Non-pigmented ciliary epithelial cell (primary cell): ENCODE measurements around the gene CBFA2T3.
"Not testable (repeated sequence)": the region's sequence is repeated elsewhere in the genome, so short reads cannot be mapped to it uniquely, and the experiment has no call there.

Experiments used
- DNase-seq: peaks from one replicate; pipeline ENCODE4 v3.0.0-alpha.2; 2010; ENCODE audit warnings: low read depth

The CBFA2T3 gene

DNA sequence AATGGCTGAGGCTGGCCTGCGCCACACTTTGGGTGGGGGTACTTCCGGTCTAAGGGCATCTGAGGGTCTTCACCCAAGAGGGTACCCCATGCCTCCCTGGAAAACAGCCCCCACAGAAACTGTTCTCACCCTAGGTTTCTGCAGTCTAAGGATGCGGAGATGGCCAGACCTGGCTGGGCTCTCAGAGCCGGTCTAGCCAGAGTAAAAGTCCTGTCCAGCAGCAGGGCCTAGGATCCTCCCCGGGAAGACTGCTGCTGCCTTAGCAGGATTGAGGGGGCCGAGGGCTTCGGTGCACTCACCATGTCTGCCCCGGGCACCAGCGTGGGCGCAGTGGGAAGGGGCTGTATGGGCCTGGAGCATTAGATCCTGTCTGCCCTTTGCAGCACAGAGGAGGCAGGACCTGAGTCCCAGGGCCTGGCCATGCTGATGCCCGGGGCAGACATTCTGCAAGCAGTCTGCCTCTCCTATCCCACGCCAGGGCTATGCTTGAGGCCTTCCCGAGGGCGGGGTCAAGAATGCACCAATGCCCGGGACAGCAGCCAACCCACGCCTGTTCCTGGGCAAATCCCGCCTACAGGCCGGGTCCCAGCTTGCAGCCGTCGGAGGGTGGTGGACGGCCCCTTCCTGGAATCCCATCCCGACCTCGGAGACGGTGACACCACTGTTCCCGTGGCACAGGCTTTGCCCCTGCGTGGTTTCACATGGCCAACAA lies 54.7 kb downstream of the CBFA2T3 start:
- no peak for DNase-seq

DNA sequence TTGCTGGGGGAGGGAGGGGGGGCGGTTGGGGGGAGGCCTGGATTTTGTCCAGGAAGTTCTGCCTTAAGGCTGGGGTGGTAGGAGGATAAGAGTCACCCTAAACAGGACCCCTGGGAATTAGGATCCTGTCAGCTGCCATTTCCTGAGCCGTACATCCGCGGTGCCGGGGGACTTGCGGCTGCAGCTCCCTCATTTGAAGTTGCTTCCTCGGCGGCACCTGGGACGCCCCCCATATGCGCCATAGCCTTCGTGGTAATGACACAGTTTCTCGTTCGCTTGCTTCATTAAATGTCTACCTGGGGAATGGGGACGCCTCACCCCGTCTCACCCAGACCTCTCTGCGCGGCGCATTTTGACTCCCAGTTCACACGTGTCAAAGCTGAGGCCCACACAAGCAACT lies 55.4 kb downstream of the CBFA2T3 start:
- no peak for DNase-seq

DNA sequence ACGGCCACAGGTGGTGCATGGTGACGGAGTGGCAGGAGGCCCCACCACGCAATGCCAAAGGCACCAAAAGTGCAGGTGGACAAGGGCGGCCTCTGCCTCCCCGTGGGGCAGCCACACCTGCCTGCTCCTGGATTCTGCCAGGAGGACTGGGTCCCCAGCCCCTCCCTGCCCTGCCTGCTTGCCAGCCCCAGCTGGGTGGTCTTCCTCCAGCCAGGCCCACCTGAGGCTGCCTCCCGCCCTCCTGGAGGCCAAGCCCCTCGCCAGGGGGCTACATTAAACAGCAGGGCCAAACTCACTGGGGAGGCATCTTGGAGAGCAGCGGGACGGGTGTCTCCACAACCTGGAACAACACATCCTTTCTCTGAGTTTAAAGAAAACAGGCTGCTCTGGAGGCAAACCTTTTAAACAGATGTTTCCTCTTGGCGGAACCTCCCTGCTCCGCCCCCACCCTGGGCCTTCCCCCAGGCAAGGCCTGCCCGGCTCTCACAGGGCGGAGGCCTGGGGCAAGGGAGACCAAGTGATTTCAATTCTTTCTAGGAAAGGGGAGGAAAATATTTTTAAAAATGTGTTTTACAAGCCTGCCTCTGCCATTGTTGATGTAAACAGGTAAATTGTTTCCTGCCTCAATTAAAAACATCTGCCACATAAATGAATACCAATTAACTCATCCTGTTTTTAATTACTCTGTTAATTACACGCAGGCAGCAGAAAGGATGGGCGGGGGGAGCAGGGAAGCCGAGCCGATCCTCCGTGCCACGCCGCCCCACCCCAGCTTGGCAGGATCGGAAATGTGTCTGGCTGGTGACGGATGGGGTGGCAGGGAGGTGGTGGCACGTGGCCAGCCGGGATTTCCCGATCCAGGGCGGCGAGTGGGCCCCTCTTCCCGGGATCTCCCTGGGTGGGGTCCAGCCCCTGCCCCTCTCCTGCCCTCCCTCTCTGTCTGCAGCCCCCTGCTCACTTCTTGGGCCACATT lies 56.1 kb downstream of the CBFA2T3 start:
- no peak for DNase-seq

DNA sequence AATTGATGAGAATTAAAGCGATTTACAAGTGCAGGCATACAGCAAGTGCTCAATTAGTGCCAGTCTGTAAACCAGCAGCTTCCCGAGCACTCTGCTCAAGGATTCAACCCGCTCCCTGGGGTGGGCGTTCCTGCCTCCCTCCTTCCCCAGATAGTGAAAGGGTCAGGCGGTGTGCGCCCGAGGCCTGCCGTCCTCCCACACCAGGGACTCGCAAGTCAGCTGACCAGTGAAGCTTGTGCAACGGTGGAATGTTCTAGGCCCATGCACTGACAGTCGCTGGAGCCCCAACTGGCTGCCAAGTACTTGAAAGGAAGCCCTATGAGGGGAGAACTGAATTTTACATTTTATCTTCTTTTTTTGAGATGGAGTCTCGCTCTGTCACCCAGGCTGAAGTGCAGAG lies 57.1 kb downstream of the CBFA2T3 start:
- no peak for DNase-seq

DNA sequence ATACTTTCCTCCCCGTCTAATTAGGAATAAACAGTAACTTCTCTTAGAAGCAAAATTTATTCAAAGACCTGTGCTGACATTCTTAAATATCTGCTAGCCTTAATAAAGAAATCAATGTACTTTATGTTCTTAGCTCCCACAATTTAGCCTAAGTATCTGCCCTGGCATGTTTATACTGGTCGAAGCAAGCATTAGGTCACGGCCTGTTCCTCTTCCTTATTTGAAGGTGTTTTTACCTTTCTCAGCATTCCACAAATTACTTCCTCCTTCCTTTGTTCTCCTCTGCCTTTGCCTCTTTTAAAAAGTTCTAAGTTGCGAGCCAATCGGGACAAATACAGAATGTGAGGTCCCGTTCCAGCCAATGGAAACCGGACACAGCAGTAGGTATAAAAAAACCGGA lies 58.1 kb downstream of the CBFA2T3 start:
- DNase-seq, result not testable (repeated sequence)

DNA sequence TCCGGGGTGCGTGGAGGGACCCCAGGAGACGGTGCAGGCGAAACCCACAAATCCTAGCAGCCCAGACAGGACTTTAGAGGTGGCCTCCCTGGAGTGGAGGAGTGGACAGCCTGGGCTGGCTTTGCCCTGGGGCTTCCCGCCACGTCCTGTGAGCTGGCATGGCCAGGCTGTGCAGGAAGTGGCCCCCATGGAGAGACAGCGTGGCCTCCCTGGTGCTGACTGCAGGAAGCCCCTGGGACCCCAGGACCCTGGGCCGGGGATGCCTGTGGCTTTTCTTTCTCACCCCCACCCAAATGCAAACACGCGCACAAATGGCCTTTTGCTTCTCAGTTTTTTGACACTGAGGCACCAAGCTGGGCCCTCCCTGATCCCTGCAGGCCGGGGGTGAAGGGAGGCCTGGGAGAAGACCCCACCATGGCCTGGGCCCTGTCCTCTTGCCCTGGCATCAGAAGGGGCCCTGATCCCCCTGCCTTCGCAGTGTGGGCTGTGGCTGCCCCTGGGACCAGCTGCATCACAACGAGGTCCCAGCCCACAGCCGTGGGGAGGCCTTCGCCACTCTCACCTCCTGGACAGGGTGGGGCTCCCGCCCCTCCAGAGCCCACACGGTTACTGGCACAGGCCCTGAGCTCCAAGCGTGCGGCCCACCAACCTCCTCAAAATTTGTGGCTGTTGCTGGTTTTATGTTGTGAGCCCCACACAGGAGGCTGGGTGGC lies 58.9 kb downstream of the CBFA2T3 start:
- no peak for DNase-seq

DNA sequence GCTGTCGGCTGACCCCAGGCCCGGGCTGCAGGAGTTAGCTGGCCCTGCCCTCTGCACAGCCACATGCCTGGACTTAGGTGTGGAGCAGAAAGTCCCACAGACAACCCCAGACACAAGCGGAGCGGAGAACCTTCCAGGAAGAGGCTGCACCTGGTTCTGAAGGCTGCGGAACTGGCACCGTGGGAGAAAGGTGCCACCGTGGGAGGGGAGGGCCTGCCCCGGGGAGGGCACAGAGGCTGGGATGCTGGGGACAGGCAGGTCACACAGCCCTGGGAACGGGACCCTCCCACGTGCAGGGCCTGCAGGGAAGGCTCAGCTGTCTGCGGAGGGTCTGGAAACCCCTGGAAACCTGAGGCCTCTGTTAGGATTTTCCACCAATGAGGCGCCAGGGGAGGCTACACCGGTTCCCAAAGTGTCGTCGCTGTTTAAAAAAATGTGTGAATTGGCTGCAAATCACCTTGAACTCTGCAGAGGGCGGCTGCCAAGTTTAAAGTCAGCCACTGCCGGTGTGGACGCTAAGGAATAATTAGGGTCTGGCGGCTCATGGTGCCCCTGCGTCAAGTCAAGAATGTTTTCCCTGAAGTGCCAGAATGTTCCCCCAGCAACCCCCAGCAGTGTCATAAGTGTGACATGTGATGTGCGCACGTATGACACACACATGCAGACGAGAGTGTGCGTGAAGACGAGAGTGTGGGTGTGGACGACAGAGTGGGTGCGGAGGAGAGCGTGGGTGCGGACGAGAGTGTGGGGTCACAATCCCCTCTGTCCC lies 59.7 kb downstream of the CBFA2T3 start:
- DNase-seq, result no peak

DNA sequence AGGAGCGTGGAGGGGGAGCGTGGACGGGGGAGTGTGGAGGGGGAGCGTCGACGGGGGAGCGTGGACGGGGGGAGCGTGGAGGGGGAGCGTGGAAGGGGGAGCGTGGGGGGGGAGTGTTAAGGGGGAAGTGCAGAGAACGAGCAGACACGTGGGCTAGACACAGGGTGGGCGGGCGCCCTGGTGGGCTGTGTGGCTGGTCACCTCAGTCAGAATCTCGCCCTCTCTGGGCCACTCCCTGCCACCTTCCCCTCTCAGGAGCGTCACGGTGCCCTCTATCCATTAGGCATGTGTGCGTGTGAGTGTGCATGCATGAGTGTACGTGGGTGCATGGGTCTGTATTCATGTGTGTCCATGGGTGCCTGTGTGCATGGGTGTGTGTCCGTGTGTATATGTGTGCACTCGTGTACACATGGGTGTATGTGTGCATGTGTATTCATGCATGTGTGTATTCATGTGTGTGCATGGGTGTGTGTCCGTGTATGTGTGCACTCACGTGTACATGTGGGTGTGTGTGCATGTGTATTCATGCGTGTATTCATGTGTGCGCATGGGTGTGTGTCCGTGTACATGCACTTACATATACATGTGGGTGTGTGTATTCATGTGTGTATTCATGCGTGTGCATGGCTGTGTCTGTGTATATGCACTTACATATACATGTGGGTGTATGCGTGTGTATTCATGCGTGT lies 61.2 kb downstream of the CBFA2T3 start:
- DNase-seq, result no peak

DNA sequence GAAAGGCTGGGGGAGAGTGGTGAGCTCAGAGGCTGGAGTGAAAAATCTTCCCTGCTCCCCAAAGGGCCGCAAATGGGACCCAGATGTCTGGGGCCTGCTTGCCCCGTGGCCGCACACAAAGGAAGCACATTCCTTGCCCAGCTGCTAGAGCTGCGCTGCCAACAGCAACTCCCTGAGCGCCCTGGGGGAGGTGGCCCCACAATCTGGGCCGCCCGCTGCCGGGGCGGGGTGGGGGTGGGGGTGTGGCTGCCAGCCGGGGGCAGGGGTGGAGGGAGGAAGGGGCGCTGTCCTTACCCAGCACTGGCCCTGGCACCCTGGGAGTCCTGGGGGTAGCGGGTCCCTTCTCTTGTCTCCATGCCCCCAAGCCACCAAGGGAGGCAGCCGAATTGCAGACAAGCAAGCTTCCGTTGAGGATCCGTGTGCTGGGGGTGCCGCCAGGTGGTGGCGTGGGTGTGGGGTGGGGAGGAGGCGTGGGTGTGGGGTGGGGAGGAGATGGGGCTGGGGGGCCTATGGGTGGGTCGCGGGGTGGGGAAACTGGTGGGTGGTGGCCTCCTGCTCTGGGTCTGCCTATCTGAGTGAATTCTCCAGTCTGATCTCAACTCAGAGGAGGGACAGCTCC lies 62.1 kb downstream of the CBFA2T3 start:
- no peak for DNase-seq

DNA sequence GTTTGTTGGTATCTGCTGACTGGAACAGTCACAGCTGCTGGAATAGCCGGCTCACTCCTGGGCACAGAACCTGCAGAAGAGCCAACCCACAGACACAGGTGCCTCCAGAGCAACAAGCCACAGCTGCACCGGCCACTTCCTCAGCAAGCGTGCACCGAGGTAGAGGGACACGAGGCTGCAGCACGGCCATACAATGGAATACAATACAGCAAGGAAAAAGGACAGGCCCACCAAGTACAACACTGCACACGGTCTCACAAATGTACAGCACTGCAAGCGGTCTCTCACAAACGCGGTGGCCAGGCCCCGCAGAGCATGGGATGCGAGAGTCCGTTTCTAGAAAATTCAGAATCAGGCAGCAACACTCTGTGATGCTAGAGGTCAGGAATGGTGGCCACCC lies 63.1 kb downstream of the CBFA2T3 start:
- no peak for DNase-seq

DNA sequence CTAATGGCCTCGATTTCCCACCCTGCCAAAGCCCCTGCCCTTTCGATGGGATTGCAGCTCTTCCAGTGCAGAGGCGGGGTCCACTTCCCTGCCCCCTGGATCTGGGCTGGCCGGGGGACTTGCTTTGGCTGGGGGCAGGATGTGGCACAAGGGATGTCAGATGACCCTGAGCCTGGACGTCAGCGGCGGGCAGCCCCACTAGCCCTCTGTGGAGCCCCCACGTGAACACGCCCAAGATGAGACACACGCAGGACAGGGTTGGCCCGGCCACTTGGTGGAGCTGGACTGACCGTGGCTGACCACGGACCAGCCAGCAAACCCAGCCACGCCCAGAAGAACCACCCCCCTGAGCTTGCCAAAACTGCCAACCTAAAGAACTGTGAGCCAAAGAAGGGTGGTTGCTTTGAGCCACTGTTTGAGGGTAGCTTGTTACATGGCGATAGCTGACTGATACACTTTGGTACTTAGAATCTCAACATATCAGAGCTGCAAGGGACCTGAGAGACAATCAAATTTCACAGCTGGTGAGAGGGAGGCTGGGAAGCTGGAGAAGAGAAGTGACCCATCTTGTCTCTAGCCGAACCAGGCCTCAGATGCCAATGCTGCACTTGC lies 63.9 kb downstream of the CBFA2T3 start:
- no peak for DNase-seq

DNA sequence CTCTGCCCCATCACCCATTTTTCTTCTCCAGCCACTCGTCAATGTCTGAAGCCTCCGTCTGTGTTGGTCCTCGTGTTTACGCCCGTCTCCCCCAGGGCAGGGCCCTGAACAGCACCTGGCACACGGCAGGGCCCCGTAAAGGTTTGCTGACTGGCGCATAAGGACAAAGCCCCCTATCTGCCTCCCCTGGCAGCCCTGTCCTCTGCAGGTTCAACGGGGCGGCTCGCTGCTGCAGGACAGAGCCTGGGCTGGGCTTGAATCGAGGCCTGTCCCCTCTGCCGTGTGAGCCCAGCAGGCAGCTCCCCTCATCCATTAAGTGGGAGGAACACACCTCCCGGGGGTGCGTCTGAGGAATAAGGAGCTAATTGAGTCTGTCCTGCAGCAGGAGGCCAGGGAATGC lies 64.5 kb downstream of the CBFA2T3 start:
- DNase-seq, result no peak

DNA sequence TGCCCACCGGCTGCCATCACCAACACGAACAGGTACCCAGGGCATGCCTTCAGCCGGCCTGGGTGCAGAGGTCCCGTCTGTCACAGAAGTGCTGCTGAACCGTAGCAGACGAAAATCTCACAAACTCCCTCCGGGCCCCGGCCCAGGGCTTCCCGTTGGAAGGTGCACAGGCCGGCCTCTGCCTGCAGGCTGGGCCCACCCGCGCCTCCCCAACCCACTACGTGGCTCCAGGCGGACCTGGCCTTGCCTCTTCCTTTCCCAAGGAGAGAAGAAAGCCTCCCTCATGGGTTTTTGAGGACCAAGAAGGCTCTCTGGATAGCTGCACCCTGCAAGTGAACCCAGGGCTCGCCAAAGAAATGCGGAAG lies 65.1 kb downstream of the CBFA2T3 start:
- DNase-seq, result no peak

DNA sequence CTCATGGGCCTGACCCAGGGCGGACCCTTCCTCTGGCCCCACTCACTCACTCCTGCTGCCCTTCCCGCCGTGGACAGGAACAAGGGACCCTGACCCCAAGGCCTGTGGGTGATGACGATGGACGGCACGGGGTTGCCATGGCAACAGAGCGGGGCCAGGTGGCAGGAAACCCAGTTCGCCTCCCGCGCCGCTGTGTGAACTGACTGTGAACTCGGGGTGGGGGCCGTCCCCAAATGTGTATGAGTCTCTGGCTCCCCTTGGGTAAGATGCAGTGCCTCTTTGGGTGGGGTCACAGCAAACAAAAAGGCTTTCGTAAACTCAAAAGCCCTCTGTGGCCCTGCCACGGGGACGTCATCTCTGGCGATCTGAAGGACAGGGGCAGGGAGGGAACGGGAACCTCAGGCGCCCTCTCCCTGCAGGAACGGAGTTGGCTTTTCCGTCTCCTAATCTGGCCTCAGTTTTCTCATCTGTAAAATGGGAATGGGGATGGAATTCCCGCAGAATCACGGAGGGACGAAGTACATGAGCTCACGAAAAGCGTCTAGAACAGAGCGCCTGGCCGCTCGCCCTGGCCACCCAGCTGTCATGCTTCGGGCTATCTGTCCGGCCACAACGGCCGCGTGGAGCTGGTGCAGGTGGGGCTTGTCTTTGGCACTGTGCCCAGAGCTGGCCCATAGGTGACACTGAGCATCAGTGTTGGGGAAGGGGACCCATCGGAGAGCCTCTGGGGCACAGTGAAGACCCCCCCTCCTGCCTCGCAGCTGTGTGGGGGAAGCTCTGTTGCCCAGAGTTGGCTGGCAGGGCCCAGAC lies 65.7 kb downstream of the CBFA2T3 start:
- DNase-seq, result no peak

DNA sequence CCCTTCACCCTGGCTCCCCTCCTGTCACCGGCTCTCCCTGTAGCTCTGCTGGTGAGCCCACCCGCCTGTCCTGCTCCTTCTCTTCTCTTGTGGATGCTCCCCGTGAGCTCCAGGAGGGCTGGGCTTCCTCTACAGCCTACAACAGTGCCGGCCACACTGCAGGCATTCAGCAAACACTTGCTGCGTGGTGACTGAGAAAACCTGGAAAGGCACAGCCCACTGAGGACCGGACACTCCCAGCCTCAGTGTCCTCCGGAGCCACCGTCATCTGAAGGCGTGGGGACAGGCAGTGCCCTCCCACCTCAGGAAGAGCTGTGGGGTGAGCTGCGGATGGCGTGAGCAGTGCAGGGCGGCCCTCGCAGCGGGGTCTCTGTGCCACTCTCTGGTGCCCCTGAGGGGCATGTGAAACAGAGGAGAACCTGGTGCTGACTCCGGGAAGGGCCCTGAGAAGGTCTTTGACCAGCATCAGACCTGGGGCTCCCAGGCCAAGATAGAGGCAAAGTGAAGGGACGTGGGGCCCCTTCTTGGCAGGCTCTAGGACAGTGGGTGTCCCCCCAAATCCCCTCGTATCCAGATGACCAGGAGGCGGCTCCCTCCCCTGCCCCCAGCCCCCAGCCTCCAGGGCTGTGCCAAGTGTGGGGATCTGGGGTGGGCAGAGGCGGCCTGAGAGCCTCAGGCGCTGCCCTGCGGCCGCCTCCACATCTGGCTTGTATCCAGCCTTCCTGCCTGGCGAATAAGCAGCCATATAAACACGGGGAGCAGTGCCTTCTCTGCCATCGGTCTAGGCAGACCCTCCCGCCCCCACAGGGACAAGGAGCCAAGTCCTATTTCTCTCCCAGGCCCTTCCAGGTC lies 66.5 kb downstream of the CBFA2T3 start:
- DNase-seq, result no peak

DNA sequence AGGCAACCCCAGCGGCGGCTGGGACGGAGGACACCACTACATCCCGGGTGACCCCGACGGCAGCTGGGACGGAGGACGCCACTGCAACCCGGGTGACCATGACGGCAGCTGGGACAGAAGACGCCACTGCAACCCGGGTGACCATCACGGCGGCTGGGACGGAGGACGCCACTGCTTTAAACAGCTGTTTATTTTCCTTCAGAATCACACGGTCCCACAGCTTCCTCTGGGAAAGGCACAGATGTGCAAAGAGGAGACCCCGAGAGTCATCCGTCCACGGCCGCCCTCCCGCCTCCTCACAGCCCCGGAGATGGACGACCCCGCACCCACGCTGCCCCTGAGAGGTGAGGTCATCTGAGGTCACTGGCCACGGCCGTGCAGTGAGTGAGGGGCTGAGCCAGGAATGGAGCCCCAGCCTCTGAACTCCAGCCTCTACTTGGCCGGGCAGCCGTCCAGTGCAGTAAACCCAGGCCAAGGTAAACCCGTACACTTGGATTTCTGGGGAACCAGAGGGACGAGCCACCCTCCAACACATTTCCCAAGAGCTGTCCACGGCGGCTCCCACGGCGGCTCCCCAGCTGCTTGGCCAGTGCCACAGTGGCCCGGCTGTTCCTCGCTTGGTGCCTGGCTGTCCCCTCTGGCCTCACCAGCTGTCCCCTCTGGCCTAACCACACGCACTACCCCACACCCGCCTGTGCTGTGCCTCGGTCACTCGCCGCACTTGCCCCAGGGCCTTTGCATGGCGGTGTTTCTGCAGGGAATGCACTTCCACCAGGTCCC lies 67.4 kb downstream of the CBFA2T3 start:
- DNase-seq, result no peak

DNA sequence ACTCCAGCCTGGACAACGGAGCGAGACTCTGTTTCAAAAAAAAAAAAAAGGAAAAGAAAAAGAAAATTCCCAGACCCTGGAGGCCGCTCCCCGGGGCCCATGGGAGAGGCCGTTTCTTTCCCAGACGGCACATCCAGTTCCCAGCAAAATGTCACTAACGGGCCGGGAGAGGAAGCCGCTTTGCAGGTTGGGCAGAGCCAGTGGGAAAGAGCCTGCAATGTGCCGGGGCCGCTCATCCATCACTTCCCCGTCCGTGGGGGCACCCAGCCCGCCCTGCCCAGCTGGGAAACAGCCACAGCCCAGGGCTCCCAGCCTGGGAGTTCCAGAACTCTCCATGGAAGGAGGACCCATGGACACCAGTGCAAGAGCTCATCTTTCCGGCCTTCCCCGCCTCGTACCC lies 68.7 kb downstream of the CBFA2T3 start:
- no peak for DNase-seq

DNA sequence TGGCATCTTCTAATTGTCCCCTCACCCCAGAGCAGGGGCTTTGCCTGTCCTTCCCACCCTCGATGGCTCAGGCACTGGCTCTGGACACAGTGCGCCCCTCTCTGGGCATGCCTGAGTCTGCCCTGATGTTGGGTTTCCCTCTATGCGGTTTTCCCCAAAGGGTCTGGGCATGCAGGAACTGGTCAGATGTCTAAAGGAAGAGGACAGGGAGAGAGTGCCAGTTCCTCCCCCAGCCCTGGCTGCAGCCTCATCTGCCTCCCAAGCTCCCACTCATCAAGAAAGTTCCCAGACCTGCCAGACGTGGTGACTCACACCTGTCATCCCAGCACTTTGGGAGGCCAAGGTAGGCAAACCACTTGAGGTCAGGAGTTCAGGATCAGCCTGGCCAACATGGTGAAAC lies 69.2 kb downstream of the CBFA2T3 start:
- DNase-seq, result no peak
